Testis (tissue), 2 donors: ENCODE measurements around the gene GAA.

ENCODE experiments used
- POLR2A ChIP-seq: fragments of 450-650 bp; IDR thresholded peaks from one replicate; pipeline ENCODE4 v1.6.1; 2017; ENCODE audit warnings: antibody characterized with exemption, mild to moderate bottlenecking, moderate library complexity
- TF ChIP-seq, protein P1 (sequence below), 3 experiments: fragments of 450-650 bp in 2 of 3; fragments of 200-600 bp in 1 of 3; sonication (generic) in 1 of 3; IDR thresholded peaks; one replicate each; pipeline ENCODE4 v1.5.1; 2016 to 2019; ENCODE audit warnings: antibody characterized with exemption in 3 of 3, mild to moderate bottlenecking in 2 of 3, moderate library complexity in 1 of 3

GRCh38 chr17:80087346-80088265 lies 13.8 kb upstream of the GAA start:
- no peak for TF ChIP-seq POLR2A
- TF ChIP-seq, protein P1, sequence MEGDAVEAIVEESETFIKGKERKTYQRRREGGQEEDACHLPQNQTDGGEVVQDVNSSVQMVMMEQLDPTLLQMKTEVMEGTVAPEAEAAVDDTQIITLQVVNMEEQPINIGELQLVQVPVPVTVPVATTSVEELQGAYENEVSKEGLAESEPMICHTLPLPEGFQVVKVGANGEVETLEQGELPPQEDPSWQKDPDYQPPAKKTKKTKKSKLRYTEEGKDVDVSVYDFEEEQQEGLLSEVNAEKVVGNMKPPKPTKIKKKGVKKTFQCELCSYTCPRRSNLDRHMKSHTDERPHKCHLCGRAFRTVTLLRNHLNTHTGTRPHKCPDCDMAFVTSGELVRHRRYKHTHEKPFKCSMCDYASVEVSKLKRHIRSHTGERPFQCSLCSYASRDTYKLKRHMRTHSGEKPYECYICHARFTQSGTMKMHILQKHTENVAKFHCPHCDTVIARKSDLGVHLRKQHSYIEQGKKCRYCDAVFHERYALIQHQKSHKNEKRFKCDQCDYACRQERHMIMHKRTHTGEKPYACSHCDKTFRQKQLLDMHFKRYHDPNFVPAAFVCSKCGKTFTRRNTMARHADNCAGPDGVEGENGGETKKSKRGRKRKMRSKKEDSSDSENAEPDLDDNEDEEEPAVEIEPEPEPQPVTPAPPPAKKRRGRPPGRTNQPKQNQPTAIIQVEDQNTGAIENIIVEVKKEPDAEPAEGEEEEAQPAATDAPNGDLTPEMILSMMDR (IDR thresholded peaks at IDR 0.05), result no peak
